ENCODE measurements around the gene ANO7.

The ANO7 gene

DNA sequence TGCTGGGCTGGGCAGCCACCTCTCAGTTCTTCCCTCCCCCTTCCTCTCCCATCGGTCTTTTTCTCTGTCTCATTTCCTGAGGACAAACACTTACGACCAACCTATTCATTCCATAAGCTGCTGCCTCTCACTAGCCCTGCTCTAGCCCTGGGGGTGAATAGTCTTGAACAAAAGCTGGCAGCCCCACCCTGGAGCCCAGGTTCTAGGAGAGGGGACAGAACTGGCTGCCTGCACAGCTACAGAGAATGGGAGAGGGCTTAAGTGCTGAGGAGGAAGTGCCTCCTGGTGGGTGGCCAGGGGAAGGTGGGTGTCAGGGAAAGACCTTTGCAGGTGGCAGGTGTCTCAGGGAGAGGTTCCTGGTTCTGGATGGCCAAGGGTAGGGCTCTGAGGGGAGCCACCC, 22.8 kb downstream of the ANO7 start:
- DNase-seq (ENCODE audit: low read depth in 2 of 2): no peak
- no peak overlapping the region for H3K4me3 ChIP-seq (replicated peaks in 1 of 2; ENCODE audit: low read depth in 2 of 2, low read length in 2 of 2)
- TF ChIP-seq, protein P1, sequence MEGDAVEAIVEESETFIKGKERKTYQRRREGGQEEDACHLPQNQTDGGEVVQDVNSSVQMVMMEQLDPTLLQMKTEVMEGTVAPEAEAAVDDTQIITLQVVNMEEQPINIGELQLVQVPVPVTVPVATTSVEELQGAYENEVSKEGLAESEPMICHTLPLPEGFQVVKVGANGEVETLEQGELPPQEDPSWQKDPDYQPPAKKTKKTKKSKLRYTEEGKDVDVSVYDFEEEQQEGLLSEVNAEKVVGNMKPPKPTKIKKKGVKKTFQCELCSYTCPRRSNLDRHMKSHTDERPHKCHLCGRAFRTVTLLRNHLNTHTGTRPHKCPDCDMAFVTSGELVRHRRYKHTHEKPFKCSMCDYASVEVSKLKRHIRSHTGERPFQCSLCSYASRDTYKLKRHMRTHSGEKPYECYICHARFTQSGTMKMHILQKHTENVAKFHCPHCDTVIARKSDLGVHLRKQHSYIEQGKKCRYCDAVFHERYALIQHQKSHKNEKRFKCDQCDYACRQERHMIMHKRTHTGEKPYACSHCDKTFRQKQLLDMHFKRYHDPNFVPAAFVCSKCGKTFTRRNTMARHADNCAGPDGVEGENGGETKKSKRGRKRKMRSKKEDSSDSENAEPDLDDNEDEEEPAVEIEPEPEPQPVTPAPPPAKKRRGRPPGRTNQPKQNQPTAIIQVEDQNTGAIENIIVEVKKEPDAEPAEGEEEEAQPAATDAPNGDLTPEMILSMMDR (IDR thresholded peaks at IDR 0.05; ENCODE audit: low read depth, low read length): no peak

DNA sequence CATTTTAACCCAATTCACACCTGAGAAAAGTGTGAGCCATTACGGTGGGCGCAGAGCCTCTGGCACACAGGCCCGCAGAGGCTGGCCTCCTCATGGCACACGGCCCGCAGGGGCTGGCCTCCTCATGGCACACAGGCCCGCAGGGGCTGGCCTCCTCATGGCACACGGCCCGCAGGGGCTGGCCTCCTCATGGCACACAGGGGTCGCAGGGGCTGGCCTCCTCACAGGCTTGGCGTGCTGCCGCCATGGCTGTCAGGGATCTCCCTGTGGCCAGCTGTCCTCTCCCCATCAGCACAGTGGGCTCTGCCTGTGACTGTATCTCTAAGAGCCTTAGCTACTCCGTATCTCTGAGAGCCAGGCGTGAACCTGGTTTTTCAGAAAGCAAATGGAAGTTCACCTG, 24.6 kb downstream of the ANO7 start:
- DNase-seq (ENCODE audit: low read depth in 2 of 2): no peak
- TF ChIP-seq, protein P1 (IDR thresholded peaks at IDR 0.05; ENCODE audit: low read depth, low read length): no peak
- no peak overlapping the region for H3K4me3 ChIP-seq (replicated peaks in 1 of 2; ENCODE audit: low read depth in 2 of 2, low read length in 2 of 2)

DNA sequence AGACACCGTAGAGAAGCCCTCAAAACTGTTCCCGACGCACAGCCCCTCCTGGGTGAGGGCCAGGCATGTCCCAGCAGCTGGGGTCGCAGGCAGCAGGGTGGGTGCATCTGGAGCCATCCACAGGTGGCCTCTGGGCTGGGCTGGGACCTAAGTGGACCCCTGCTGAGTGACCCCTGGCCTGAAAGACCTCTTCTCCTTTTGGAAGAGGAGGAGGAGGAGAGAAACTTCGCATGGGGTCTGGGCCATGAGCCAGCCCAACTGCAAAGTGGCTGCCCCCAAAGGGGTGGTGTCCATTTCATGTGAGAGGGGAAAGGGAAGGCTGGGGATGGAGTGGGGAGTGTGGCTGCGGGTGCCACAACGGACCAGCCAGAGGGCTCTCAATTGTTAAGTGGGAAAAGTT, 25.1 kb downstream of the ANO7 start:
- H3K4me3 ChIP-seq (replicated peaks in 1 of 2; ENCODE audit: low read depth in 2 of 2, low read length in 2 of 2): no peak overlapping the region
- DNase-seq (ENCODE audit: low read depth in 2 of 2): no peak
- TF ChIP-seq, protein P1 (IDR thresholded peaks at IDR 0.05; ENCODE audit: low read depth, low read length): no peak

DNA sequence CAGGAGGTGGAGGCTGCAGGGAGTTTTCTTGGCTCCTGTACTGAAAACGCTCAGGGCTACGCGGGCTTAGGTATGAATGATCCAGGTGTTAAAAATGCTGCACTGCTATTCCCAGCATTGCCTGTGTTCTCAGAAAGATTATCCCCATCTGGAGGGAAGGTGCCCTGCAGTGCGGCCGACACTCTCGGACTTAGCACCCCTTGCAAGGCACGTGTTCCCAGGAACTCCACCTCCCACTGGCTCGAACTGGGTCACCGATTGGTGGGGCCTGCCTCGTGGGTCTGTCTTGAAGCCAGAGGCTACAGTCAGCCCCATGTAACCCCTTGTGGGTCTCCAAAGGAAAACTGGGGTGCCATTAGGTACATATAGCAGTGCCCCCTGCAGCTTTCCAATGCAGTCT, 25.7 kb downstream of the ANO7 start:
- DNase-seq (ENCODE audit: low read depth in 2 of 2): no peak
- TF ChIP-seq, protein P1 (IDR thresholded peaks at IDR 0.05; ENCODE audit: low read depth, low read length): no peak
- H3K4me3 ChIP-seq (replicated peaks in 1 of 2; ENCODE audit: low read depth in 2 of 2, low read length in 2 of 2): no peak overlapping the region

DNA sequence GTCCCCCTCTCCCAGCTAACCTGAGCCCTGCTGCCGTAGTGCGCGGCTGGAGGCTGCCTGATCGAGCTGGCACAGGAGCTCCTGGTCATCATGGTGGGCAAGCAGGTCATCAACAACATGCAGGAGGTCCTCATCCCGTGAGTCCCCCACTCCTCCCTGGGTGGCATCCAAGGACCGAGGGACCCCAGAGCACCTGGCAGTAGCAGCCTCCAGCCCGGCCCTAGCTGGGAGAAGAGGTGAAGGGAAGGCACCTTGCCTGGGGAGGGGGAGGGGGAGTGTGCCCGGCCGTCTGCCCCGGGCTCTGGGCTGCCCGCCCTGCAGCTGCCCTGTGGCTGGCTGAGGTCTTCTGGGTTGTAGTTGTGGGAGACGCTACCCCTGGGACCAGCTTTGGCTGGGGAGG, 26.3 kb downstream of the ANO7 start:
- H3K4me3 ChIP-seq (replicated peaks in 1 of 2; ENCODE audit: low read depth in 2 of 2, low read length in 2 of 2): no peak overlapping the region
- TF ChIP-seq, protein P1 (IDR thresholded peaks at IDR 0.05; ENCODE audit: low read depth, low read length): no peak
- no peak for DNase-seq (ENCODE audit: low read depth in 2 of 2)

DNA sequence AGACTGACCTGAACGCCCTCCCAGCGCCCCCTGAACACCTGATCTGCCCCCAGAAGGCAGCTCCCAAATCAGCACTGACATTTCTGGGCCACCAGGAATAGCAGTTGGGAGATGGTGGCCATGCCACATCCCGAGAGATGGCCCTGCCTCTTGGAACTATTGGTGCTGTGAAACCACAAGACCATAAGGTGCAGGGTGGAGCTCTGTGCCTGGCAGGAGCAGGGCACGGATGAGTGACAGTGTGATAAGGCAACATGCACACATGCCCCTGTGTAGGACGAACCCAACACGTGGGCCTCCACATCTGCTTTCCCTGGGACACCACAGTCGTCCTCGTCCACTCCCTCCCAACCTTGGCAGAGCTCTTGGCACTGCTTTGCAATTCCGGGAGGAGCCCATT, 26.9 kb downstream of the ANO7 start:
- TF ChIP-seq, protein P1 (IDR thresholded peaks at IDR 0.05; ENCODE audit: low read depth, low read length): no peak
- no peak overlapping the region for H3K4me3 ChIP-seq (replicated peaks in 1 of 2; ENCODE audit: low read depth in 2 of 2, low read length in 2 of 2)
- no peak for DNase-seq (ENCODE audit: low read depth in 2 of 2)

DNA sequence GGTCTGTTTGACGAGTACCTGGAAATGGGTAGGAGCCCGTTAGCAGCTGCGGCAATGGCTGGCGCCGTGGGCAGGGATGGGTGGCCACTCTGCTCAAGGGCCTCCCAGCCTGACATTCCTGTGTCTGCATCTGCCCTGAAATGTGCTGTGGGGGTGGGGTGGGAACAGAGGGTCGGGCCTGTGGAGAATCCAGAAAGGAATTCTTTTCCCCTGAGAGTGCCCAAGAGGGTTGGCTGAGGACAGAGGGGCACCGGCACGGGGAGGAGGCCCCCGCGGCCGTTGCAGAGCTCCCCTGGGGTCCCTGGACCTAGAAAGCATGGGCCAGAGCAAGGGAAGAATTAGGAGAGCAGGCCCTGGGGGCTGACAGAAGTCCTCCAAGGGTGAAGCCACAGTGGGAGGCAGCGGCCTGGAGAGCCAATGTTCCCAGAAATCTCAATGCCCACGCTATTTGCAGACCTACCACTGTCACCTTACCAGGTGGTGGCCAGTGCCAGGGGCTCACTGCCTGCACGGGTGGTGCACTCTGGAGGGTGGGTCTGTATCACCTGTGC, 27.8 kb downstream of the ANO7 start:
- H3K4me3 ChIP-seq (replicated peaks in 1 of 2; ENCODE audit: low read depth in 2 of 2, low read length in 2 of 2): no peak overlapping the region
- TF ChIP-seq, protein P1 (IDR thresholded peaks at IDR 0.05; ENCODE audit: low read depth, low read length): no peak
- DNase-seq (ENCODE audit: low read depth in 2 of 2): no peak
